Endothelial cell of umbilical vein (primary cell): Measurements from ENCODE around the gene DCDC1. TPM values are rescaled to one million over a fixed set of nuclear protein-coding genes. Genes with fewer than 3 reads are reported as not detected.

Experiments
- BruUV-seq: library from RNA; stranded (reverse); fragments of 400-500 nt; replicated peaks from 2 replicates; lab custom pipeline; 2021; lab: Mats Ljungman, UMichigan
- CTCF ChIA-PET: fragments of 300-600, 350-600 bp; sonication (Branson Sonifier 250); formaldehyde crosslinking; loops from one replicate; lab custom pipeline; 2021; ENCODE audit warnings: antibody characterized with exemption, inconsistent platforms; lab: Charles Lee
- POLR2A ChIA-PET: fragments of 300-600, 350-600 bp; sonication (Branson Sonifier 250); formaldehyde crosslinking; loops from one replicate; lab custom pipeline; 2021; ENCODE audit warnings: antibody characterized with exemption, inconsistent platforms; lab: Charles Lee
- DNase-seq: peaks from one replicate; pipeline ENCODE4 v3.0.0-alpha.2; 2011; ENCODE audit warnings: low read depth, low spot score
- FAIRE-seq: peaks from 2 replicates; lab custom pipeline; 2011; peaks lifted over from hg19 to GRCh38; lab: Jason Lieb, UNC
- H2AFZ ChIP-seq: 2 replicates; pipeline ENCODE4 v1.6.0; 2012; ENCODE audit warnings: low read depth, low read length, control low read depth, inconsistent platforms
- H3K27ac ChIP-seq: 2 replicates; pipeline ENCODE4 v1.5.1; 2011; ENCODE audit warnings: low read depth, mild to moderate bottlenecking, control low read depth, low read length, moderate library complexity; ENCODE audit not compliant: insufficient read depth
- H3K27me3 ChIP-seq, 2 experiments: 2 replicates each; pipeline versions ENCODE4 v1.6.0 to v1.6.1; 2011; ENCODE audit warnings: low read length in 2 of 2, mixed read lengths in 1 of 2; ENCODE audit not compliant: control insufficient read depth in 2 of 2, insufficient read depth in 2 of 2
- H3K36me3 ChIP-seq, 2 experiments: 2 replicates in 1 of 2; 3 replicates in 1 of 2; pipeline ENCODE4 v1.5.1; 2011; ENCODE audit warnings: low read length in 2 of 2, mild to moderate bottlenecking in 1 of 2, moderate library complexity in 1 of 2; ENCODE audit not compliant: control insufficient read depth in 2 of 2, insufficient read depth in 2 of 2; ENCODE audit errors: extremely low read depth in 1 of 2
- H3K4me1 ChIP-seq: 3 replicates; pipeline ENCODE4 v1.5.1; 2011; ENCODE audit warnings: mild to moderate bottlenecking, low read length; ENCODE audit not compliant: control insufficient read depth, insufficient read depth; ENCODE audit errors: extremely low read depth
- H3K4me2 ChIP-seq: 2 replicates; pipeline ENCODE4 v1.6.1; 2011; ENCODE audit warnings: low read length, control low read depth, mixed read lengths; ENCODE audit not compliant: insufficient read depth
- H3K4me3 ChIP-seq, 3 experiments: fragments of 200-600 bp in 1 of 3; sonication (generic), shearing (Covaris generic) in 1 of 3; replicated peaks in 1 of 3; 2 replicates each; pipeline ENCODE4 v1.5.1; 2011 to 2016; ENCODE audit warnings: control low read depth in 3 of 3, low read length in 3 of 3, mild to moderate bottlenecking in 2 of 3, inconsistent platforms in 1 of 3, low read depth in 1 of 3, moderate library complexity in 1 of 3; ENCODE audit not compliant: insufficient read depth in 1 of 3
- H3K79me2 ChIP-seq: 2 replicates; pipeline ENCODE4 v1.6.0; 2012; ENCODE audit warnings: low read length, inconsistent platforms; ENCODE audit not compliant: control insufficient read depth, insufficient read depth
- H3K9ac ChIP-seq: replicated peaks from 2 replicates; pipeline ENCODE3; 2011; ENCODE audit warnings: low read length, control low read depth; ENCODE audit not compliant: insufficient read depth; ENCODE audit errors: extremely low read depth
- H3K9me1 ChIP-seq: replicated peaks from 3 replicates; pipeline ENCODE4 v1.6.0; 2011; ENCODE audit warnings: mild to moderate bottlenecking, low read length; ENCODE audit not compliant: control insufficient read depth, insufficient read depth; ENCODE audit errors: extremely low read depth
- H3K9me3 ChIP-seq: replicated peaks from 2 replicates; pipeline ENCODE4 v1.5.1; 2012; ENCODE audit warnings: low read length, inconsistent platforms; ENCODE audit not compliant: control insufficient read depth, insufficient read depth
- H4K20me1 ChIP-seq: replicated peaks from 2 replicates; pipeline ENCODE3; 2011; ENCODE audit warnings: mild to moderate bottlenecking, low read length; ENCODE audit not compliant: control insufficient read depth, insufficient read depth; ENCODE audit errors: extremely low read depth
- FOS ChIP-seq: IDR thresholded peaks from 2 replicates; pipeline ENCODE4 v1.6.1; 2011; ENCODE audit warnings: mild to moderate bottlenecking, low read length, moderate library complexity, borderline replicate concordance; ENCODE audit not compliant: insufficient read depth
- POLR2A ChIP-seq: IDR thresholded peaks from 2 replicates; pipeline ENCODE4 v1.6.1; 2012; ENCODE audit warnings: low read depth, mild to moderate bottlenecking, control low read depth, low read length
- dilution Hi-C: fragments of 300-500 bp; cut with MboI; formaldehyde crosslinking; loops from one replicate; pipeline ENCODE4 v1.15.0; 2019; ENCODE audit warnings: low sequenced_read_pairs; ENCODE audit not compliant: extremely low pct_ligation_motif_present
- intact Hi-C: fragments of 100-400 bp; cut with micrococcal nuclease; formaldehyde crosslinking; loops from one replicate; pipeline ENCODE4 v1.10.0; 2022
- polyA plus RNA-seq, 4 experiments: library from polyadenylated mRNA; depleted of rRNA in 3 of 4; stranded (reverse) in 3 of 4; unstranded in 1 of 4; fragments of >200 nt; gene quantifications; 2 replicates each; pipeline versions ENCODE4 v1.2.1 to v1.2.3, GENCODE V29; 2011 to 2012; ENCODE audit warnings: missing spikeins in 1 of 4
- total RNA-seq: library from RNA; stranded (reverse); gene quantifications from 2 replicates; pipeline ENCODE4 v1.2.3, GENCODE V29; 2021
- TF ChIP-seq, protein P1 (sequence below), 2 donors: IDR thresholded peaks; 1 replicate in 1 of 2; 2 replicates in 1 of 2; pipeline ENCODE4 v1.5.1; 2011; ENCODE audit warnings: low read length in 2 of 2, mild to moderate bottlenecking in 2 of 2, moderate library complexity in 2 of 2, control low read depth in 1 of 2, inconsistent platforms in 1 of 2, low read depth in 1 of 2; ENCODE audit not compliant: insufficient read depth in 1 of 2; ENCODE audit errors: extremely low read depth in 1 of 2

The DCDC1 gene
- total and polyA plus RNA-seq, 2 donors (not counting 3 experiments of a cell fraction or from before 2014, with no cell fraction given) = 0.04 TPM; not detected in 1

DNA sequence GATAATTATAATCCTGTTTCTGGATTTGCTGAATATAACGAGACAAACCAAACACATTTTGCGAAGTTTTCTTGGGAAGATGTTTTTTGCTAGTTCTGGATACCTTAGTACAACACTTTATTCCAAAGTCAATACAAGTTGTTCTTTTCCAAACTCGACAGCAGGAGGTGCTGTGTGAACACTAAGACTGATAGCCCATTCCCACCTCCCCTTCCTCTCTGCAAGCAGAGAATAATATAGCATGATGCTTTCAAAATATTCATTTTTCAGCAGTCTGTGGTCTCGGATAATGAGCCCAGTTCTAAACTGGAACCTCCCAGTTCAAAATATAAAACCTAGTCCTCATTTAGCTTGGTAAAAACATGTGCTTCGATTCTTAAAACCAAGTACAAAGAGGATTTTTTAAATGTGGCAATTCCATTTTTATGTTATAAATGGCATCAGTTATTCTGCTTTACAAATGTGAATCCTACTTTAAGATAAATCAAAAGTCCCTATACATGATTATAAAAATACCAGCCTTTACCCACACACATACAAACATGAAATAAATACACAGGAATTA is 129.1 kb downstream of the DCDC1 start:
- Histone ChIP-seq H3K4me1 (no peaks in the 10 kb centered on the region), H3K79me2 (no peaks in the 10 kb centered on the region), H3K4me3 (no peak overlapping the region), H3K9me3 (no peaks in the 10 kb centered on the region), H4K20me1 (no peaks in the 10 kb centered on the region), H3K27ac (no peak overlapping the region), H3K36me3 (no peaks in the 10 kb centered on the region), H3K4me2 (no peak overlapping the region), H3K27me3 (no peaks in the 10 kb centered on the region), H2AFZ (no peak overlapping the region), H3K9ac (no peak overlapping the region), H3K9me1 (no peaks in the 10 kb centered on the region)
- intact Hi-C loops = loop anchor here (1.0 to 2.0 kb wide), 3 partner anchors 631 to 936 kb away; no protein-coding TSS in a partner anchor
- dilution Hi-C loops = no loop called here
- BruUV-seq = no TSS peak
- ChIA-PET POLR2A (no interaction called here), CTCF (interaction anchor here (0.9 to 7.4 kb wide), 8 partner anchors 13 to 1057 kb away, joined by 3 to 81 read pairs (median 12); no protein-coding TSS in a partner anchor)
- TF ChIP-seq, protein P1, sequence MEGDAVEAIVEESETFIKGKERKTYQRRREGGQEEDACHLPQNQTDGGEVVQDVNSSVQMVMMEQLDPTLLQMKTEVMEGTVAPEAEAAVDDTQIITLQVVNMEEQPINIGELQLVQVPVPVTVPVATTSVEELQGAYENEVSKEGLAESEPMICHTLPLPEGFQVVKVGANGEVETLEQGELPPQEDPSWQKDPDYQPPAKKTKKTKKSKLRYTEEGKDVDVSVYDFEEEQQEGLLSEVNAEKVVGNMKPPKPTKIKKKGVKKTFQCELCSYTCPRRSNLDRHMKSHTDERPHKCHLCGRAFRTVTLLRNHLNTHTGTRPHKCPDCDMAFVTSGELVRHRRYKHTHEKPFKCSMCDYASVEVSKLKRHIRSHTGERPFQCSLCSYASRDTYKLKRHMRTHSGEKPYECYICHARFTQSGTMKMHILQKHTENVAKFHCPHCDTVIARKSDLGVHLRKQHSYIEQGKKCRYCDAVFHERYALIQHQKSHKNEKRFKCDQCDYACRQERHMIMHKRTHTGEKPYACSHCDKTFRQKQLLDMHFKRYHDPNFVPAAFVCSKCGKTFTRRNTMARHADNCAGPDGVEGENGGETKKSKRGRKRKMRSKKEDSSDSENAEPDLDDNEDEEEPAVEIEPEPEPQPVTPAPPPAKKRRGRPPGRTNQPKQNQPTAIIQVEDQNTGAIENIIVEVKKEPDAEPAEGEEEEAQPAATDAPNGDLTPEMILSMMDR (IDR thresholded peaks at IDR 0.05; ENCODE audit: extremely low read depth in 1 of 2, insufficient read depth in 1 of 2, low read depth in 1 of 2, low read length in 2 of 2) = peak; percentile 38 to 51
- no peak for TF ChIP-seq POLR2A
- TF ChIP-seq FOS = no peak
- DNase-seq (peak; percentile 51), FAIRE-seq (peak; percentile 63)
